Gastrocnemius medialis (tissue), 4 donors: ENCODE measurements around the gene ADGRL3. TPM values are rescaled to one million over a fixed set of nuclear protein-coding genes. Genes with fewer than 3 reads are reported as not detected.

ENCODE experiments used
- ATAC-seq, 2 donors: fragments of 150-250 bp; one replicate each; pipeline ENCODE4 v1.9.1; 2016
- DNase-seq, 2 donors: peaks; one replicate each; pipeline ENCODE4 v3.0.0-alpha.2; 2019
- H3K27ac ChIP-seq, 4 donors: fragments of 200-600 bp; sonication (generic); 1 replicate in 1 of 4; 2 replicates in 3 of 4; pipeline ENCODE4 v1.5.1; 2016 to 2018; ENCODE audit warnings: mild to moderate bottlenecking in 2 of 4, moderate library complexity in 1 of 4
- H3K27me3 ChIP-seq, 3 donors: fragments of 200-600 bp; sonication (generic) in 2 of 3; 1 replicate in 1 of 3; 2 replicates in 2 of 3; pipeline versions ENCODE4 v1.5.1 to v1.6.0; 2016 to 2019; ENCODE audit warnings: mild to moderate bottlenecking in 1 of 3, moderate library complexity in 1 of 3
- H3K36me3 ChIP-seq, 2 donors: fragments of 200-600 bp; sonication (generic) in 1 of 2; one replicate each; pipeline ENCODE4 v1.5.1; 2017 to 2018
- H3K4me1 ChIP-seq, 2 donors: fragments of 200-600 bp; sonication (generic) in 1 of 2; one replicate each; pipeline ENCODE4 v1.5.1; 2016 to 2017; ENCODE audit warnings: mild to moderate bottlenecking in 2 of 2
- H3K4me3 ChIP-seq, 4 donors: fragments of 200-600 bp; sonication (generic) in 3 of 4; 1 replicate in 1 of 4; 2 replicates in 3 of 4; pipeline ENCODE4 v1.5.1; 2016 to 2019; ENCODE audit warnings: mild to moderate bottlenecking in 2 of 4
- H3K9me3 ChIP-seq, 3 donors: fragments of 200-600 bp; sonication (generic) in 2 of 3; 1 replicate in 1 of 3; 2 replicates in 2 of 3; pipeline ENCODE4 v1.5.1; 2016 to 2019
- CTCF ChIP-seq, 5 experiments: fragments of 450-650 bp in 3 of 5; fragments of 200-600 bp in 2 of 5; sonication (generic) in 2 of 5; IDR thresholded peaks in 4 of 5; conservative IDR thresholded peaks in 1 of 5; 1 replicate in 4 of 5; 2 replicates in 1 of 5; pipeline ENCODE4 v1.5.1; 2016 to 2019; ENCODE audit warnings: antibody characterized with exemption in 5 of 5, mild to moderate bottlenecking in 3 of 5, moderate library complexity in 3 of 5
- POLR2A ChIP-seq, 2 donors: fragments of 450-650 bp; IDR thresholded peaks; one replicate each; pipeline ENCODE4 v1.6.1; 2017; ENCODE audit warnings: antibody characterized with exemption in 2 of 2, mild to moderate bottlenecking in 2 of 2, moderate library complexity in 2 of 2
- in situ Hi-C, 4 donors: fragments of 200-750 bp; cut with MboI; loops; one replicate each; pipeline versions ENCODE4 v1.15.0 to v1.8.0; 2017; ENCODE audit warnings: low sequenced_read_pairs in 4 of 4
- intact Hi-C: fragments of 100-400 bp; cut with DNase I; formaldehyde crosslinking; loops from one replicate; pipeline ENCODE4 v1.15.1; 2023; ENCODE audit warnings: low total_unique reads
- total RNA-seq, 4 donors: library from RNA; depleted of rRNA; stranded (reverse); fragments of >200 nt; gene quantifications; one replicate each; pipeline versions ENCODE4 v1.1.0 to v1.2.3, GENCODE V29; 2016

ADGRL3 gene
- total RNA-seq, 4 donors from 2014 or later, result 0.69 to 2.2 (median 1.1) TPM

- intact Hi-C loops, result no loop called here
- Histone ChIP-seq H3K9me3 (no peaks in the 10 kb centered on the region), H3K27ac (no peak overlapping the region), H3K4me1 (no peaks in the 10 kb centered on the region), H3K4me3 (no peak overlapping the region), H3K27me3 (no peaks in the 10 kb centered on the region), H3K36me3 (no peaks in the 10 kb centered on the region)
- in situ Hi-C loops, result no loop called here
- DNase-seq, result no peak
- ATAC-seq, result no peak
- TF ChIP-seq POLR2A (IDR thresholded peaks at IDR 0.05), result no peak
- TF ChIP-seq CTCF (IDR thresholded peaks at IDR 0.05 in 4 of 5, conservative IDR thresholded peaks at IDR 0.05 in 1 of 5), result no peak
Measured at GRCh38 chr4:61540944-61541343, 340.8 kb downstream of the ADGRL3 start.

GRCh38 chr4:61541459-61541858 is 341.3 kb downstream of the ADGRL3 start:
- Histone ChIP-seq H3K4me3 (no peak overlapping the region), H3K27me3 (no peaks in the 10 kb centered on the region), H3K9me3 (no peaks in the 10 kb centered on the region), H3K27ac (no peak overlapping the region), H3K36me3 (no peaks in the 10 kb centered on the region), H3K4me1 (no peaks in the 10 kb centered on the region)
- ATAC-seq (no peak), DNase-seq (no peak)
- intact Hi-C loops, result no loop called here
- in situ Hi-C loops, result no loop called here
- TF ChIP-seq CTCF (IDR thresholded peaks at IDR 0.05 in 4 of 5, conservative IDR thresholded peaks at IDR 0.05 in 1 of 5), result no peak
- no peak for TF ChIP-seq POLR2A (IDR thresholded peaks at IDR 0.05)

DNA sequence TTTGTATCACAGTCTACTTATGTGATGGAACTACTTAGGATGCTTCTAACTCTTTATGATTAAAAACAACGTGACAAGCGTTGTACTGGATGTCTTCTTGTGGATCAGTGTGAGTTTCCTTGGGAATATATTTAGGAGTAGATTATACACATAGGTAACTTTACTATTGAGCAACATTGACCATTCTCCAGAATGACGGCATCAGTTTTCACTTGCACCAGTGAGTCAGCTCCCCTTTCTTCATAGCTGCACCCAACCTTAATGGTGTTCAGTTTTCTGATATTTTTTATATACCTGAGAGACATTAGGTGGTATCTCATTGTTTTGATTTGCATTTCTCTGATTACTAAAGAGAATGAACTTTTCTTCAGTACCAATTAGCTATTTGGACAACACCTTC is 343.9 kb downstream of the ADGRL3 start:
- intact Hi-C loops, result no loop called here
- in situ Hi-C loops, result no loop called here
- Histone ChIP-seq H3K9me3 (no peaks in the 10 kb centered on the region), H3K4me1 (no peaks in the 10 kb centered on the region), H3K36me3 (no peaks in the 10 kb centered on the region), H3K27ac (no peak overlapping the region), H3K27me3 (no peaks in the 10 kb centered on the region), H3K4me3 (no peak overlapping the region)
- ATAC-seq, result no peak
- no peak for DNase-seq
- no peak for TF ChIP-seq POLR2A (IDR thresholded peaks at IDR 0.05)
- TF ChIP-seq CTCF (IDR thresholded peaks at IDR 0.05 in 4 of 5, conservative IDR thresholded peaks at IDR 0.05 in 1 of 5), result no peak

DNA sequence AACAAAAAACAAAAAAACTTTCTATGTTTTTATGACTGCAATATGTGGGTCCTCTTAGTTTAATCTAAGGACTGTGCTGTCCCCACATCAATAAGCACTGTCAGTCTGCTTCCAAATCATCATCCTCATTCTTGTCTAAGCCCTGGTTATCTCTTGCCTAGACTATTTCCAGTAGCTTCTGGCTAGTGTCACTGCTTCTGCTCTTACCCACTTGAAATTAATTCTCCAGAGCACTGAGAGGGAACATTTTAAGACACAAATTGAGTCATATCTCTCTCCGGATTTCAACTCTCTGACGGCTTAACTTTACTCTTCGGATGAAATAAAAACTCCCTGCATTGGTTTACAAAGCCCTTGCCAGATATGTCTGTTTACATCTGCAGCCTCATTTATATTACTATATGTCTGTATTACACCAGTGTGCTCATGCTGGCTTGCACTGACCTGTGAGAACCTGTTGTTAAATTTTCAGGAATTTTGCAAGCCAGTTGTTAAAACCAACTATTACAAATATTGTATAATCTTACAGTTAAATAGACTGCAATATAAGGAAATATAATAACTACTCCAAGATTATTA is 345.9 kb downstream of the ADGRL3 start:
- H3K36me3 ChIP-seq, result no peaks in the 10 kb centered on the region
- intact Hi-C loops (no loop called here), in situ Hi-C loops (no loop called here)
- no peaks in the 10 kb centered on the region for H3K27me3 ChIP-seq
- no peak for TF ChIP-seq CTCF (IDR thresholded peaks at IDR 0.05 in 4 of 5, conservative IDR thresholded peaks at IDR 0.05 in 1 of 5)
- no peak for TF ChIP-seq POLR2A (IDR thresholded peaks at IDR 0.05)
- no peak for ATAC-seq
- no peaks in the 10 kb centered on the region for H3K4me1 ChIP-seq
- H3K9me3 ChIP-seq, result no peaks in the 10 kb centered on the region
- H3K4me3 ChIP-seq, result no peak overlapping the region
- DNase-seq, result no peak
- H3K27ac ChIP-seq, result no peak overlapping the region

DNA sequence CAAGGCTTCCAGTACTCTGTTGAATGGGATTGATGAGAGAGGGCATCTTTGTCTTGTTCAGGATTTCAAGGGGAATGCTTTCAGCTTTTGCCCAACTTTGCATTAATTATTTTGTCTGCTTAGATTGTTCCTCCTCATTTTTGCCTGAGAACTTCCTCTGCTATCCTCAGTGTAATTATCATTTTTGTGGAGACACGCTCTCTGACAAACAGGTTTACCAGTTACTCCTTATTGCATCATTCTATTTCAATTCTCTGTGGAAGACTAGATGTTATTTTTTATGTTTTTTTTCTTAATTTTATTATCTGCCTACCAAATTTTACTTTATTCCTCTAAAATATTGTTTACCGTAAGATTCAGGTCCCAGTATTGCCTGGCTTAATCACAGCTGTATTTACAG is 349.2 kb downstream of the ADGRL3 start:
- Histone ChIP-seq H3K27me3 (no peaks in the 10 kb centered on the region), H3K4me3 (no peak overlapping the region), H3K36me3 (no peaks in the 10 kb centered on the region), H3K27ac (no peak overlapping the region), H3K9me3 (no peaks in the 10 kb centered on the region), H3K4me1 (no peaks in the 10 kb centered on the region)
- intact Hi-C loops, result no loop called here
- TF ChIP-seq POLR2A (IDR thresholded peaks at IDR 0.05), result no peak
- no peak for TF ChIP-seq CTCF (IDR thresholded peaks at IDR 0.05 in 4 of 5, conservative IDR thresholded peaks at IDR 0.05 in 1 of 5)
- ATAC-seq, result no peak
- in situ Hi-C loops, result no loop called here
- DNase-seq, result no peak
